ENCODE data around the gene ACSL3.
"Not testable (repeated sequence)": the region's sequence is repeated elsewhere in the genome, so short reads cannot be mapped to it uniquely, and the experiment has no call there.

GRCh38 chr2:222848031-222848430 is 12.8 kb upstream of the ACSL3 start:
- not testable (repeated sequence) for TF ChIP-seq CTCF (IDR thresholded peaks at IDR 0.05; ENCODE audit: low read length); EZH2 (IDR thresholded peaks at IDR 0.05; ENCODE audit: borderline replicate concordance, low read length)
